AG09319 (cell line): Measurements from ENCODE around the gene KRTAP10-6.
"Not testable (repeated sequence)": the region's sequence is repeated elsewhere in the genome, so short reads cannot be mapped to it uniquely, and the experiment has no call there.

ENCODE experiments used
- DNase-seq: peaks from one replicate; pipeline ENCODE4 v3.0.0-alpha.2; 2010; ENCODE audit warnings: low read depth; ENCODE audit errors: extremely low read depth
- CTCF ChIP-seq: IDR thresholded peaks from 2 replicates; pipeline ENCODE4 v1.5.1; 2011; ENCODE audit warnings: low read depth, mild to moderate bottlenecking, inconsistent platforms, low read length, moderate library complexity

KRTAP10-6 gene

GRCh38 chr21:44578371-44579055, 13.8 kb downstream of the KRTAP10-6 start:
- DNase-seq: no peak
- TF ChIP-seq CTCF: no peak

GRCh38 chr21:44576025-44576420, 16.3 kb downstream of the KRTAP10-6 start:
- TF ChIP-seq CTCF: no peak
- no peak for DNase-seq

- DNase-seq: no peak
- no peak for TF ChIP-seq CTCF
These were observed 16.8 kb downstream of the KRTAP10-6 start for GRCh38 chr21:44575307-44576024.

- TF ChIP-seq CTCF: no peak
- DNase-seq: no peak
These were observed 17.6 kb downstream of the KRTAP10-6 start for GRCh38 chr21:44574457-44575306.

- DNase-seq: not testable (repeated sequence)
These were observed 18.5 kb downstream of the KRTAP10-6 start, which contains the start of gene KRTAP10-4 for GRCh38 chr21:44573630-44574456. Gene KRTAP10-4 (plus strand): TSS chr21:44573729. CDS start chr21:44573759, 30 bp downstream.

- TF ChIP-seq CTCF: no peak
These were observed 19.2 kb downstream of the KRTAP10-6 start for GRCh38 chr21:44572959-44573583.

More at GRCh38 chr21:44572959-44573583, 19.2 kb downstream of the KRTAP10-6 start:
- no peak for DNase-seq
